Tibial artery (tissue), 4 donors: ENCODE results near the gene PERM1.
"Not testable (repeated sequence)": the region's sequence is repeated elsewhere in the genome, so short reads cannot be mapped to it uniquely, and the experiment has no call there.

ENCODE experiments used
- DNase-seq, 2 donors: peaks; one replicate each; pipeline ENCODE4 v3.0.0-alpha.2; 2019
- H3K27ac ChIP-seq, 2 donors: fragments of 200-600 bp; sonication (generic) in 1 of 2; 1 replicate in 1 of 2; 2 replicates in 1 of 2; pipeline ENCODE4 v1.5.1; 2018 to 2019; ENCODE audit warnings: mild to moderate bottlenecking in 1 of 2
- H3K27me3 ChIP-seq, 2 donors: fragments of 200-600 bp; sonication (generic) in 1 of 2; one replicate each; pipeline versions ENCODE4 v1.5.1 to v1.6.0; 2016 to 2019
- H3K36me3 ChIP-seq, 3 donors: fragments of 200-600 bp; sonication (generic) in 2 of 3; one replicate each; pipeline ENCODE4 v1.5.1; 2016 to 2019; ENCODE audit warnings: mild to moderate bottlenecking in 2 of 3
- H3K4me1 ChIP-seq, 4 donors: fragments of 200-600 bp; sonication (generic) in 2 of 4; 1 replicate in 3 of 4; 2 replicates in 1 of 4; pipeline ENCODE4 v1.5.1; 2016 to 2019
- H3K4me3 ChIP-seq, 2 donors: fragments of 200-600 bp; sonication (generic) in 1 of 2; 1 replicate in 1 of 2; 2 replicates in 1 of 2; pipeline ENCODE4 v1.5.1; 2018 to 2019; ENCODE audit warnings: mild to moderate bottlenecking in 2 of 2
- H3K9me3 ChIP-seq, 3 donors: fragments of 200-600 bp; sonication (generic) in 1 of 3; one replicate each; pipeline ENCODE4 v1.5.1; 2016 to 2019
- CTCF ChIP-seq, 2 experiments: fragments of 200-600 bp in 1 of 2; fragments of 450-650 bp in 1 of 2; IDR thresholded peaks; one replicate each; pipeline ENCODE4 v1.5.1; 2017 to 2019; ENCODE audit warnings: antibody characterized with exemption in 2 of 2, mild to moderate bottlenecking in 1 of 2, moderate library complexity in 1 of 2
- intact Hi-C: fragments of 100-400 bp; cut with DNase I; formaldehyde crosslinking; loops from one replicate; pipeline ENCODE4 v1.15.0; 2023; ENCODE audit warnings: low total_unique reads

PERM1 gene

GRCh38 chr1:1014799-1015681 lies 33.1 kb upstream of the PERM1 start:
- intact Hi-C loops: no loop called here
- peak in 1 of 2 experiments; percentile 6 for TF ChIP-seq CTCF (IDR thresholded peaks at IDR 0.05)
- no peak for DNase-seq
- Histone ChIP-seq H3K27me3 (no peaks in the 10 kb centered on the region), H3K4me1 (peaks cover 0 to 26% (median 19%) of the 10 kb centered on the region in 4 donors), H3K4me3 (peak overlapping the region; percentile 57 to 65), H3K9me3 (no peaks in the 10 kb centered on the region), H3K27ac (peak overlapping the region; percentile 72 to 85), H3K36me3 (no peaks in the 10 kb centered on the region)

- Histone ChIP-seq H3K36me3 (no peaks in the 10 kb centered on the region), H3K9me3 (no peaks in the 10 kb centered on the region), H3K4me1 (peaks cover 0 to 24% (median 18%) of the 10 kb centered on the region in 4 donors), H3K27me3 (no peaks in the 10 kb centered on the region), H3K4me3 (peak overlapping the region; percentile 57 to 65), H3K27ac (peak overlapping the region; percentile 72 to 85)
- no peak for DNase-seq
- no peak for TF ChIP-seq CTCF (IDR thresholded peaks at IDR 0.05)
- intact Hi-C loops: no loop called here
These were observed 32.2 kb upstream of the PERM1 start for GRCh38 chr1:1013922-1014648.

GRCh38 chr1:1013105-1013921 lies 31.4 kb upstream of the PERM1 start, which contains the start of gene ISG15:
TSS of gene ISG15 (plus strand) at chr1:1013497. CDS start at chr1:1013574, 77 bp downstream.
- peak within 1 kb of the TSS; percentile 57 to 65 for H3K4me3 ChIP-seq
- DNase-seq: peak; percentile 92 to 95
- no peaks in the 10 kb centered on the region for H3K9me3 ChIP-seq
- no peaks in the 10 kb centered on the region for H3K27me3 ChIP-seq
- TF ChIP-seq CTCF (IDR thresholded peaks at IDR 0.05): no peak
- H3K27ac ChIP-seq: peak within 1 kb of the TSS; percentile 72 to 85
- no peaks in the 10 kb centered on the region for H3K36me3 ChIP-seq
- intact Hi-C loops: no loop called here
- H3K4me1 ChIP-seq: peaks cover 0 to 21% (median 15%) of the 10 kb centered on the region in 4 donors

- intact Hi-C loops, H3K27me3 ChIP-seq, H3K36me3 ChIP-seq, DNase-seq, H3K9me3 ChIP-seq: not testable (repeated sequence)
- Histone ChIP-seq H3K4me1 (peaks cover 0 to 21% (median 15%) of the 10 kb centered on the region in 4 donors), H3K27ac (peak overlapping the region; percentile 72 to 85), H3K4me3 (peak overlapping the region; percentile 57 to 65)
These were observed 30.8 kb upstream of the PERM1 start for GRCh38 chr1:1012736-1013104.

- Histone ChIP-seq H3K9me3 (no peaks in the 10 kb centered on the region), H3K27me3 (no peaks in the 10 kb centered on the region), H3K4me1 (peaks cover 0 to 21% (median 15%) of the 10 kb centered on the region in 4 donors), H3K27ac (no peak overlapping the region), H3K4me3 (no peak overlapping the region), H3K36me3 (no peaks in the 10 kb centered on the region)
- intact Hi-C loops: no loop called here
- DNase-seq: no peak
- no peak for TF ChIP-seq CTCF (IDR thresholded peaks at IDR 0.05)
These were observed 29.6 kb upstream of the PERM1 start for GRCh38 chr1:1011396-1011949.

- peaks cover 0 to 29% (median 23%) of the 10 kb centered on the region in 4 donors for H3K4me1 ChIP-seq
- H3K27me3 ChIP-seq, H3K4me3 ChIP-seq, H3K36me3 ChIP-seq, H3K27ac ChIP-seq, DNase-seq, H3K9me3 ChIP-seq, intact Hi-C loops: not testable (repeated sequence)
These were observed 28.2 kb upstream of the PERM1 start for GRCh38 chr1:1010131-1010530.
